ENCODE data around the gene ALDOB. TPM values are rescaled to one million over a fixed set of nuclear protein-coding genes. Genes with fewer than 3 reads are reported as not detected.
A peak's percentile ranks its signal among the peaks of the same experiment; 100 is the strongest.

The ALDOB gene
- total RNA-seq, 1 experiment from 2014 or later, result not detected

DNA sequence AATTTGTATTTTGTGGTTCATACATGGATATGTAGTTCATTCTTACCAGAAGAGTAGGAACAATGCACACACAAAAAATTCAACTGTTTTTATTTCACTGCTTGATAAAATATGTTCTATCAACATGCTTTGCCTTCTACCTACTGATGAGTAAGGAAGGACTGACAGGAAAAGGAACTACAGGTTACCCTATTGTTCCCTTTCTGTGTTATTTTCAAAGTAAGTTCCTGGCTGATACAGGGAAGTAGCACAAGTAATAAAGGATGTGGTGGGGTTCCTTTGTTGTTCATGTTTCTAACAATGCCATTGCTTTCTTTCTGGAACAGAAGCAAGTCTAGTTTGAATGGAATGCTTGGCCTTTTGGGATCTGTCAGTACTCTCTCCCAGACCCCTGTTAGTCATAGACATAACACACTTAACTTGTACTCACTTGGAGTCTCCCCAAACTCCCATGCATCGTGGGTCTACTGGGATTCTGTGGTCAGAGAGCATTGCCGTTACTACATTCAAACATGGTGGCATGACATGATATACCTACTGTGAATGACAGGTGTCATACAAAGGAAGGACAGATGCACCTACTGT lies 20.2 kb upstream of the ALDOB start:
- DNase-seq (ENCODE audit: low spot score), result no peak

DNA sequence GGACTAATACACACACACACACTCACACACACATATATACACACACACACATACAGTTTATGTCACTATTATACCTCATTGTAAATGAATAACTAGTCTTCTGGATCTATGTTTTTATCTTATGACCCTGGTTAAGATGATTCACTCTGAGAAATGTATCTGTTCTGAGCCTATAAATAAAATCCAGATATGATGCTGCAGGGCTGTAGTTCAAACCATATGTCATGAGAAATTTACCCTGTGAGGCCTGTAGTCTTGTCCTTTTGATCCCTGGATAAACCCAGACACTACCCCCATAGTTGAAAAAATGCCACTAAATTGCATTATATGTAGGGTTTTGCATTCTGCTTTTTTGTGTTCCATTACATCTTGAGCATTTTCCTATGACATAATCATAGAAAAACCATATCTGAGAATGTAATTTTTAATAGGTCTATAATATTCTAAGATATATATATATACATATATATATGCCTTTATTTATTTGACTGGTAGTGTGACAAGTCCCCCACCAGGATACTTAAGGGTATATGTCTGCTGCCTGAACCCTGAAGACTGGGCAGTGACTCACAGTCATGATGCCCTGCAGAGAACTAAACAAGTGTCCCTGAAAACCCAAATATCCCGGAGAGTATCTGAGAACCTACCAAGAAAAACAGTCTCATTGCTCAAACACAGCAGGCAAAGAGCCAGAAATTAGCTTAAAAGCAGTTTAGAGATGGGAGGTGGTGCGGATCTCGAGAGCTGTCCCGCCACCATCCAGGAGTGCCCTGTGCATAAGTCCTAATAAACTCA lies 18.4 kb upstream of the ALDOB start:
- no peak for DNase-seq (ENCODE audit: low spot score)

DNA sequence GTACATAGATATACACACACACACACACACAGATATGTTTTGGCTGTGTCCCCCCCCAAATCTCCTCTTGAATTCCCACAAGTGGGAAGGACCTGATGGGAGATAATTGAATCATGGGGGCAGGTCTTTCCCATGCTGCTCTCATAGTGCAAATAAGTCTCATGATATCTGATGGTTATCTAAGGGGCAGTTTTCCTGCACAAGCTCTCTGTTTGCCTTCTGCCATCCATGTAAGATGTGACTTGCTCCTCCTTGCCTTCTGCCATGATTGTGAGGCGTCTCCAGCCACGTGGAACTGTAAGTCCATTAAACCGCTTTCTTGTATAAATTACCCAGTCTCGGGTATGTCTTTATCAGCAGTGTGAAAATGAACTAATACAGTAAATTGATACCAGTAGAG lies 15.9 kb upstream of the ALDOB start:
- DNase-seq (ENCODE audit: low spot score), result no peak

DNA sequence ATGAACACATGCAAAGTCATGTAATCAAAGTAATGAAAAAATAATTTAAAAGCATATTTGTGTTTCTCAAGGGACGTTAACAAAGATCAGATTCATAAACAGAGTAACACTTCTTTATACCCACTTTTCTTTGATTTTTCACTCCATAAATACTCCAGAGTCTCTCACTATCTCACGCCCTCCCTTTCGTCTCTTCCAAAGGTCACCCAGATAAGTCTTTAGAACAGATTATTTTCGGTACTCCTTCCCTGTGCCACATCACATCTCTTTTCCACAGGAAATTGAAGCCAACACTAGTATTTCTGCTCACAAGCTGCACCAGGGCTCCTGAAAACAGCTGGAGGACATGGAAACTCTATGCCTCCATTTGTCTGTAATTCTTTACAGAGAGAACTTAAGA lies 15.4 kb upstream of the ALDOB start:
- no peak for DNase-seq (ENCODE audit: low spot score)

DNA sequence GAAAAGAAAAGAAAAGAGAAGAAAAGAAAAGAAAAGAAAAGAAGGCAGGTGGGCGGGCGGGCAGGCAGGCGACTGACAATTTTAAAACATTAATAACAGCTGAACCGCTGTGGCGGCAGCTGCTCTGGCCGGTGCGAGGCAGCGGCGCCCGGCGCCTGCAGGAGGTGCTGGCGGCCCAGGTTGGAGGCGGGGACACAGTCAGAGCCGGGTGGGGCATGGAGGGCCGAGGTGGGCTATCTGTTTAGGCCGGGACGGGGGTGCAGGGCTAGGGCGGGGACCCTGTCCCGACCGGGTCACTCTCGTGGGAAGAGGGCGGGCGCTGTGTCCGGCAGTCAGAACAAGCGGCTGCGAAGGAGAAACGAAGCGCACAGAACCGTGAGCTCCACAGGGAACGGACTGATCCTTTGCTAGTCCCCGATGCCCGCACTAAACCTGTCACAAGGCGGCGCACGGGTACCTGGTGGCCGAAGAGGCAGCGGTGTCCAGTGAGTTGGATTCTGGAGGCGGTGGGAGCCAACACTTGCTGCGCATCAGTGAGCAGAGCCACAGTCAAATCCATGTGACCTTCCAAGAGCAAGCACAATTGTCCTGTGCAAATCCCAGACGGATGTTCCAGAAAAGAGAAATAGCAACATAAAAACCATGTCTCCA lies 13.6 kb upstream of the ALDOB start:
- peak; percentile 68 for DNase-seq (ENCODE audit: low spot score)

DNA sequence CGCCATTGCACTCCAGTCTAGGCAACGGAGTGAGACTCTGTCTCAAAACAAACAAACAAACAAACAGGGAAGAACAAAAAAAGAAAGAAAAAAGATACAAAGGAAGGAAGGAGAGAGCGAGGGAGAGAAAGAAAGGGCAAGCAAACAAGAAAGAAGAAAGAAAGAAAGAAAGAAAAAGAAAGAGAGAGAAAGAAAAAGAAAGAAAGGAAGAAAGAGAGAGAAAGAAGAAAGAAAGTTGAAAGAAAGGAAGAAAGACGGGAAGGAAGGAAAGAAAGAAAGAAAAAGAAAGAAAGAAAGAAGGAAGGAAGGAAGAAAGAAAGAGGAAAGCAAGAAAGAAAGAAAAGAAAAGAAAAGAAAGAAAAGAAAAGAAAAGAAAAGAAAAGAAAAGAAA lies 13.1 kb upstream of the ALDOB start:
- no peak for DNase-seq (ENCODE audit: low spot score)

DNA sequence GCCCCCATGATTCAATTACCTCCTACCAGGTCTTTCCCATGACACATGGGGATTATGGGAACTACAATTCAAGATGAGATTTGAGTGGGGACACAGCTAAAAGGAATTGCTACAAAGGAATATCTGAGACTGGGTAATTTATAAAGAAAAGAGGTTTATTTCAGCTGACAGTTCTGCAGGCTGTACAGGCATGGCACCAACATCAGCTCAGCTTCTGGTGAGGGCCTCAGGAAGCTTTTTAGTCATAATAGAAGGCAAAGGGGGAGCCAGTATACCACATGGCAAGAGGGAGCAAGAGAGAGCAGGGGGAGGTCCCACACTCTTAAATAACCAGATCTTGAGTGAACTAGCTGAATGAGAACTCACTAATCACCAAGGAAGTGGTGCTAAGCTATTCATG lies 11.2 kb upstream of the ALDOB start:
- DNase-seq (ENCODE audit: low spot score), result no peak

DNA sequence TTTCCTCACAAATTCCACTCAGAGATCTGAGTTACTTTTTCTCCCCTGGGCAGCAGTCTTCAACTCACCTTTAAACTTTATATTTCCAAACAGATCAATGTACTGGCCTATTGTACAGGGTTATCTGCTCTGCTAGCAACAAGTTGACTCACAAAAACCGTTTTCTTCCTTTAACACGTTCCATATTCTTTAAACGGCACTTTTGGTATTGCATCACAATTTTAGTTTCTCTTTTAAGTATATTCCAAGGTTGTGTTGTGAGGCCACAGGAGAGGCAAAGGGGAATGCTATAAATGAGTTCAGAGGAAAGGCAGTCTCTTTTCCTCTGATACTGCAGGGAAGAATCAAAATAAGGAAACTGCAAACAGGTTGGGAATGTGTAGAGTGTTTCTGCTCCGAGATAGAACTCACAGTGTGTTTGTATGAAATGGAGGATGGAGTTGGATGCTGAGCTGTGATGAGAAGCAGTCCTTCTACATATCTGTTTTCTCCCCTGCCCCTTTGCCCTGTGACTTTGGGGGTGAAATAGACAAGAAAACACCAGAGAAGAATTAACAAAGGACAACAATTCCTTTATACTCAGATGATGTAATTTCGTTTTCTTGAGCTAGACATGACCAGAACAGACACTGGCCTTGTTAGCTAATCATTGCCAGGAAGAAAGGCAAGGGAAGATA lies 9.9 kb upstream of the ALDOB start:
- DNase-seq (ENCODE audit: low spot score), result peak; percentile 26

DNA sequence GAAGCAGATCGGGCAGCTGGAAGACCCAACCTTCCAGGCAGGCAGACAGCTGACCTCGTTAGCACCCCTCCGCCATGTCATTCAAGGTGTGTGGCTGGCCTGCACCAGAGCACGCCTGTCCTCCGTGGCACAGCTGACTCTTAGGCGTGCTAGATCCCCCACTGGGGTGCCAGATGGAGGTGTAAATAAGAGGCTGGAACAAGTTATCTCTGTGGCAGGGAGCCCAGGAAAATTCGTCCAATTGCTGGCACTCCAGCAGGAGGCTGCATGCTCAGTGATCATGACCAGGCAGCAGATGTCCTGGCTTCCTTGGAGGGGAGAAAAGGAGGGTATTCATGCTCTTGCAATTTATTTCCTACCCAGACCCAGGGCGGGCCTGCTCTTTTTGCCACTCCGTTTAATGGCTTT lies 7.8 kb upstream of the ALDOB start:
- DNase-seq (ENCODE audit: low spot score), result no peak

DNA sequence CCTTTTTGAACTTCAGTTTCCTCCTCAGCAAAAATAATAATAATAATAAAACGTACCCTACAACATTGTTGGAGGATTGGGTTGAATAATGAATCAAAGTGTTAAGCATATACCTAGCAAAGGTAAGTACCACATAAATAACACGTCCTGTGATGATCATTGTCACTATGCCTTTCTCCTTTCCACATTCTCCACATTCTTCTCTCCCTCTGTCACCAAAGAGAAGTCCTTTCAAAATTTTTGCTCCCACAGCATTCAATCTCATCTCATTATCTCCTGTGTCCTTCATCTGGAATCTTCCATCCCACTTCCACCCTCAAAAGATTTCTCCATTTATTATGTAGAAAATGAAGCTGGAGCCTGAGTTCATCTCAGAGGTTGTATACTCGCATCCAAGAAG lies 7.2 kb upstream of the ALDOB start:
- DNase-seq (ENCODE audit: low spot score), result no peak

DNA sequence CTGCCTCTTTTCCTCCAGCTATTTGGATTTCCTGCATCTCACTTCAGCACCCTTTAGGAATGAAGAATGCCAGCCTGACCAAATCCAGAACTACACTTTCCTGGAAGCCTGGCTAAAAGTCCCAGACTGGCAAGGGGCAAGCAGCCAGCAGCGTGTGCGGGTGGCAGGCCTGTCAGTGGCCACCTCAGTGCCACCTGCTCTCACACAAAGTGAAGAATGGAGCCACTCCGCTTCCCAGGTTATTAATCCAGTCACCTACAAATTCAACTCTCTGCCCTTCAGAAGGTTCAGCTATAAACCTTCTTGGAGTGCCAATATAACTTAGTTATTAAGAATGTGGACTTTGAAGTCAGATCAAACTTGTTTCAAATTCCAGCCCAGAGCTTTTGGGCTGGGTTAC lies 6.7 kb upstream of the ALDOB start:
- DNase-seq (ENCODE audit: low spot score), result no peak

DNA sequence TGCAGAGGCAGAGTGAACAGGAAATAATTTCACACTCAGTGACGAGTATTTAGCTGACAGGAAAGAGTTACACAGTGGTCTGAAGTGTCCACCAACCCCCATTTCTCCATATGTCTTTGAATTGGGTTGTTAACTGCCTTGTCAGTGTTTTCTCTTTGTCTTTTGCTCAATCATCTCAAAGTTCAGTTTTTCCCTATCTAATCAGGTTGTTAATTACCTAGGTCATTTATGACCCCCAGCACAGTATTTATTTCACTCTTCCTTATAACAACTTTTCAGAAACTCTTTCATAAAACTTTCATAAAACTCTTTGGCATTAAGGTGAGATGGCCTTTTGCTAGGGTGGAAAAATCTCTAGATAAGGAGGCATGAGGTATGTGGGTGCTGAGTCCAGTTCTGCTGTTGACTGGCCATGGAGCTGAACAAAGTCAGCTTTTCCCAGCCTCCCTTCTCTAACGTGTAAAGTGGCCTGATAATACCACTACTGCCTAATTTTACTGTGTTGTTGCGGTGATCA lies 5.2 kb upstream of the ALDOB start:
- DNase-seq (ENCODE audit: low spot score), result no peak

DNA sequence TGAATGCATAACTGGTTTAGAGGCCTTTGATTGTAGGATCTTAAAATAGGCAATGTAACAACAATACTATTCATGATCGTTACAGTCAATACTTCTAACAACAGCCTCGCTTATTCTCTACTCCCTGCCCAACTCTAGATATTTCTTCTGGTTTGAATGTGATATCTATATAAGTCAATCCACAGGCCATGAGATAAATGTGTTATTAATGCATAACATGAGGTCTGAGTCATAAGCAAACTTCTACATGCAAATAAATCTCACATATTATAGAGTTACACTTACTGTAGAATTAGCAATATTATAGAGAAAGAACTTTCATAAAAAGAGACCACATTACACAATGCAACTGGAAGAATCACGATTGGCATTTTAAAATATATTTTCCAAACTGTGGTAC lies 2.9 kb upstream of the ALDOB start:
- DNase-seq (ENCODE audit: low spot score), result no peak

DNA sequence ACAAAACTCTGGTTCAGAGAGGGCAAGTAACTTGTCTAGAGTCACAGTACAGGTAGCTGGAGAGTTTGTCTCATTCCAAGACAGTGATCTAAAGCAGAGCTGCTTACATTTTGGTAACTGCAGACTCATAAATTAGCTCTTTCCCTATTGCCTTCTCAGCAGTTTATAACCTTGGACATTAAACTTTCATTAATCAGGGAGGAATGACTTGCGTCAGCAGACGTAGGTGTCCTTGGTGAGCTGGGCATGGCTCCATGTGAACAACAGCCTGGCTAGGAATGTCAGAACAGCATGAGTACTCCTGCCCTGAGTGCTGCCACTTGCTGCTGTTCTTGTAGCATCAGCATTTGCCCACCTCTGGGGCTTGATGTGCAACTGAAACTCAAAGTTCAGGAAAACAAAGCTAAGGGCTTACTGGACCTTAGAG lies 2.2 kb upstream of the ALDOB start:
- DNase-seq (ENCODE audit: low spot score), result no peak

DNA sequence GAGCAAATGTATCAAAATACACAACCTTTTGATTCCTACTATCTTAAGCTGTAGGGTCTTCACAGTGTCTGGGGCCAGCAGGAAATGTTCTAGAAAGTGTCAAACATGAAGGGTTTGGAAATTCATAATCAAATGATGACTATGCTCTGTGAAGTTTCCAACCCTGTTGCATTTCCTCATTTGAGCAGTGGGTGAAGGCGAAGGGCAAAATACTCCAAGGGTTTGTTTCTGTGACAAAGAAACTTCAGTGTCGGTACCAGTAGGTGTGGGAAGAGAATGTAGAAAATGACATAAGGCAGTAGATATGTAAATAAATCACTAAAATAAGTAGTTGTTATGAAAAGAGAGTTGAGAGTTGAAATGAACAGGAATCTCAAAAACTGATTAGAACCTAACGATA lies 576 bp downstream of the ALDOB start:
- no peak for DNase-seq (ENCODE audit: low spot score)

DNA sequence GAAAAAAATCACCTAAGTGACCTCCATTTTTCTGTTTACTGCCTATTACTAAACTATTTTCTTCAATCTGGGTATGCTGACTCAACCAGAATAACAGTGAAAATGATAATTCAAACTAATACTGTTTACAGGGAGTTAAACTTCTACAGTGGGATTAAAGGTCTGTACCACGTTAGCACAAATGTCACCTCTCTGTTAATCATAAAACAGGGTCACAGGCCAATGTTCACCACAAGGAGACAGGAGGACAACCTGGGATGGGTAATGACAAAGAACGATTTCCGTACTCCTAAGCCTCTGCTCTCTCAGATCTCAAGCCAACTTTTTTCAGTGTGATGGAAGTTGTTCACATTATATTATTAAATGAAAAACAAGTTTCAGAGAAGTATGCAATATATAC lies 2.3 kb downstream of the ALDOB start:
- no peak for DNase-seq (ENCODE audit: low spot score)

DNA sequence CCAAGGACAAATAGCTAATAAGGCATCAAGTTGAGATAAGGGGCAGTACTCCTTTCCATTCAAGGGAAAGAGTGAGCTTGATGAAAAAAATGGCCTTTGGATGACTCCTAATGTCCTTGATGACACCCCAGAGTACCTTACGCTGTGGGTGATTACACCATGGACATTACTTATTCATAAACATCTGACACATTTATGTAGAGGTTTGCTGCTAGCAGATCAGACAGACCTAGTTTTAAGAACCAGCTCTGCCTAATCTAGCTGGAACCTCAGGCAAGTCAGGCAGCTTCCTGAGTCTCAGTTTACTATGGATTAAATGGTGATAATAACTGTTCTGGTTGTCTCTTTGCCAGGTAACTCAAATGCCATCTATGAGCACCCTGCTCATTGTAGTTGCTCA lies 2.8 kb downstream of the ALDOB start:
- no peak for DNase-seq (ENCODE audit: low spot score)

DNA sequence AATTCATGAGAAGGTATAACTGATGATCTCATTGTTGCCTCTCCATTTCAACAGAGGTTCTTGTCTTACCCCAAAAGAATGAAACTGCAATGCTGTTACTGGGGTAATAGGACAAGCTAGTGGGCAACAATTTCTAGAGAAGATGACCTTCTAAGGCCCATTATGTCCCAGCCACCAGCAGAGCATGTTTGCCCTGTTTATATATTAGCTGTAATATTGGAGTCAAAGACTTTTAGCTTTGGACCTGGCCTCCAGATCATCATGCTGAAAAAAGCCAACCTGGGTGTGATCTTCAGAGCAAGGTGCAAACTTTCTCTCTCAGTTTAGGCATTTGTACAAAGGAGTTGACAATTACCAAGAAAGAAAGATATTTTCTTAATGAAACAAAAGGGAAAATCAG lies 3.4 kb downstream of the ALDOB start:
- DNase-seq (ENCODE audit: low spot score), result no peak

DNA sequence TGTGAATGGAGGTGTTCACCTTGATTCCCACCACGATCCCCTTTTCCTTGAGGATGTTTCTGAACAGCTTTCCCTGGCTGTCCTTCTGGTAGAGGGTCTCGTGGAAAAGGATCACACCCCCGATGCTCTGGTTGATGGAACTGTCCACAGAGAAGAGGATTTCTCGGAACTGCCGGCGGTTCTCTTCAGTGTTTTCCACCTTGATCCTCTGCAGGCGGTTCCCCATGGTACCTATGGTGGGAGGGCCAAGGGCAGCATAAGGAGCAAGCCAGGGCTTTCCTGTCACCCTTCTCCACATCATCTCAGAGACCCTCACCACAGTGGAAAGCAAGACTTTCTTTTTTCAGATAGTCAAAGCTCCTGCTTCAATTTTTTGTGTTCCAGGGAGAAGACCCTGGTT lies 5.8 kb downstream of the ALDOB start:
- no peak for DNase-seq (ENCODE audit: low spot score)

DNA sequence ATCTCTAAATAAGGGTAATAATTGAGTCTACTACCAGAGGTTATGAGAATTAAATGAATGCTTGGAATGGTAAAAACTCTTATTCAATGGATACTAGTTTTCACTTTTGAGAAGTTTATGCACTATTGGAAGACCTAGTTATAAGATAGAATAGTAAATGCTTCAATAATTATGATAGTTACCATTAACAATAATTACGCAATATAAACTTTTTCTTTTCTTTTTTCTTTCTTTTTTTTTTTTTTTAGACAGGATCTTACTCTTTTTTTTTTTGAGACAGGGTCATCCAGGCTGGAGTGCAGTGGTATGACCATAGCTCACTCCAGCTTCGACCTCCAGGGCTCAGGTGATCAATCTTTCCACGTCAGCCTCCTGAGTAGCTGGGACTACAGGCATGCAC lies 6.7 kb downstream of the ALDOB start:
- no peak for DNase-seq (ENCODE audit: low spot score)

DNA sequence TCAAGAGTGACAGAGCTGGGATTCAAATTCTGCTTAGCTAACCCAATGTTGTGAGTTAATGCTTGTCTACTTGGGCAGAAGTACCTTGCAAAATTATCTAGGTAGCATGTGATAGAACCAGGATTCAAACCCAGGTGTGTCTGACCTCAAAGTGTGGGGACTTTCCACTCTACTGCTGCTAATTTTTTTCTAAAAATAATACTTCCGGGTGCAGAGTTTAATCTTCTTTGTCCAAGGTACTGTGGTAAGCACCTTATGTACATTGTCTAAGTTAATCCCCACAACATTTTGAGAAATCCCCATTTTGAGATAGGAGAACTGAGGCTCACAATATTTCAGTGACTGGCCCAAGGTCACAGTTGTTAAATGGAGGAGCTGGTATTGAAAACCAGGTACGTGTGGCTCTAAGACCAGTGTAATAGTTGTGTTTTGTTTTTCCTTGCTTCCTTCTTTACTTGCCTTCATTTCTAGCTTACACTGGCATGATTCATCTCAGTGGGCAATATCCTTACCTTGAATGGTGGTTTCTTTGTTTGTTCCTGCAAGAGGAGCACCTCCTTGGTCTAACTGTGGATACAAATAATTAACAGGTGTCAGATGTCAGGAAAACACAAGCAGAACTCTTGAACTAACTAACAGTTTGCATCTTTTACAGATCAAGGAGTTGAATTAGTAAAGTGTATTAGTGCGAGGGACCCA lies 7.5 kb downstream of the ALDOB start:
- no peak for DNase-seq (ENCODE audit: low spot score)

DNA sequence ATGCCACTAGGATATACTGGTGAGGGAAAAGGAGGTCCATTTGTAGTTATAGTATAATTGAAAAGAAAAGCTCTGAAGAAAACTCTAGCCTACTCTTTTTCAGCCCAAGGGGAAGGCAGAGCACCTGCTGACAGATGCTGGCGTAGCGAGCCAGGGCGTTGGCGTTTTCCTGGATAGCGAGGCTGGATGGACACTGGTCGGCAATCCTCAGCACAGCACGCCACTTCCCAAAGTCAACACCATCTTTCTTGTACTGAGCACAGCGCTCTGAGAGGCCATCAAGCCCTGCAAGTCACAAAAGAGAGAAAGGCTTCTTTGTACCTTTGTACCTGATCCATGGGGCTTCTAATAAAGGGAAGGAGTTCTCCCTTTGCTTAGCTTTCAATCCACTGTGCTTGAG lies 8.2 kb downstream of the ALDOB start:
- no peak for DNase-seq (ENCODE audit: low spot score)
